ENCODE measurements around the gene LDHAL6A. TPM values are rescaled to one million over a fixed set of nuclear protein-coding genes. Genes with fewer than 3 reads are reported as not detected.
A peak's percentile ranks its signal among the peaks of the same experiment; 100 is the strongest.
"Not testable (repeated sequence)": the region's sequence is repeated elsewhere in the genome, so short reads cannot be mapped to it uniquely, and the experiment has no call there.

The LDHAL6A gene
- total RNA-seq (2021) (not detected in 3 replicates), Bru-seq, nascent RNA (percentile 2 among the genes with signal in this experiment)
- long read RNA-seq, experiment 1, result 0 reads
- long read RNA-seq, experiment 2, result 0 reads
- long read RNA-seq, experiment 3, result 0 reads

GRCh38 chr11:18455686-18456372 lies at the start of gene LDHAL6A:
TSS of gene LDHAL6A (plus strand) at chr11:18455856. CDS start at chr11:18456681, 825 bp downstream.
- Mint-ChIP-seq H3K4me1 (no peaks in the 10 kb centered on the region), H3K4me3 (no peak within 1 kb of the TSS), H3K27me3 (ENCODE audit: low read depth) (peaks cover 13% of the 10 kb centered on the region), H3K36me3 (no peaks in the 10 kb centered on the region), H3K27ac (no peak within 1 kb of the TSS), H3K9me3 (no peaks in the 10 kb centered on the region)
- ChIA-PET CTCF (interaction anchor here (0.6 to 0.8 kb wide), 3 partner anchors 70 to 340 kb away, joined by 3 to 4 read pairs (median 3); no protein-coding TSS in a partner anchor), POLR2A (interaction anchor here (0.5 kb wide), 1 partner anchor 99 kb away, joined by 4 read pairs; no protein-coding TSS in a partner anchor)
- ATAC-seq, result peak; percentile 77
- TF ChIP-seq, protein P1, sequence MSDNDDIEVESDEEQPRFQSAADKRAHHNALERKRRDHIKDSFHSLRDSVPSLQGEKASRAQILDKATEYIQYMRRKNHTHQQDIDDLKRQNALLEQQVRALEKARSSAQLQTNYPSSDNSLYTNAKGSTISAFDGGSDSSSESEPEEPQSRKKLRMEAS (CRISPR knock-in tag; IDR thresholded peaks at IDR 0.05), result peak; percentile 34; the same call in 1 of the 2 replicates
- TF ChIP-seq, protein P2, sequence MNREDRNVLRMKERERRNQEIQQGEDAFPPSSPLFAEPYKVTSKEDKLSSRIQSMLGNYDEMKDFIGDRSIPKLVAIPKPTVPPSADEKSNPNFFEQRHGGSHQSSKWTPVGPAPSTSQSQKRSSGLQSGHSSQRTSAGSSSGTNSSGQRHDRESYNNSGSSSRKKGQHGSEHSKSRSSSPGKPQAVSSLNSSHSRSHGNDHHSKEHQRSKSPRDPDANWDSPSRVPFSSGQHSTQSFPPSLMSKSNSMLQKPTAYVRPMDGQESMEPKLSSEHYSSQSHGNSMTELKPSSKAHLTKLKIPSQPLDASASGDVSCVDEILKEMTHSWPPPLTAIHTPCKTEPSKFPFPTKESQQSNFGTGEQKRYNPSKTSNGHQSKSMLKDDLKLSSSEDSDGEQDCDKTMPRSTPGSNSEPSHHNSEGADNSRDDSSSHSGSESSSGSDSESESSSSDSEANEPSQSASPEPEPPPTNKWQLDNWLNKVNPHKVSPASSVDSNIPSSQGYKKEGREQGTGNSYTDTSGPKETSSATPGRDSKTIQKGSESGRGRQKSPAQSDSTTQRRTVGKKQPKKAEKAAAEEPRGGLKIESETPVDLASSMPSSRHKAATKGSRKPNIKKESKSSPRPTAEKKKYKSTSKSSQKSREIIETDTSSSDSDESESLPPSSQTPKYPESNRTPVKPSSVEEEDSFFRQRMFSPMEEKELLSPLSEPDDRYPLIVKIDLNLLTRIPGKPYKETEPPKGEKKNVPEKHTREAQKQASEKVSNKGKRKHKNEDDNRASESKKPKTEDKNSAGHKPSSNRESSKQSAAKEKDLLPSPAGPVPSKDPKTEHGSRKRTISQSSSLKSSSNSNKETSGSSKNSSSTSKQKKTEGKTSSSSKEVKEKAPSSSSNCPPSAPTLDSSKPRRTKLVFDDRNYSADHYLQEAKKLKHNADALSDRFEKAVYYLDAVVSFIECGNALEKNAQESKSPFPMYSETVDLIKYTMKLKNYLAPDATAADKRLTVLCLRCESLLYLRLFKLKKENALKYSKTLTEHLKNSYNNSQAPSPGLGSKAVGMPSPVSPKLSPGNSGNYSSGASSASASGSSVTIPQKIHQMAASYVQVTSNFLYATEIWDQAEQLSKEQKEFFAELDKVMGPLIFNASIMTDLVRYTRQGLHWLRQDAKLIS (CRISPR knock-in tag; IDR thresholded peaks at IDR 0.05; ENCODE audit: borderline replicate concordance), result no peak
- TF ChIP-seq TP53 (CRISPR knock-in tag; IDR thresholded peaks at IDR 0.05) (0 out of 2 replicates have a peak, but pooled peaks have one; percentile 31), ZNF317 (CRISPR knock-in tag; IDR thresholded peaks at IDR 0.05; ENCODE audit: borderline replicate concordance, low read depth) (0 out of 2 replicates have a peak, but pooled peaks have one; percentile 24)
- peak; percentile 20 for DNase-seq (ENCODE audit: low spot score)

GRCh38 chr11:18407400-18407799 lies 48.3 kb upstream of the LDHAL6A start:
- Mint-ChIP-seq H3K27me3 (ENCODE audit: low read depth) (peaks cover 13% of the 10 kb centered on the region), H3K36me3 (peaks cover 38% of the 10 kb centered on the region)
- H3K27ac Mint-ChIP-seq; ATAC-seq; H3K9me3 Mint-ChIP-seq; H3K4me3 Mint-ChIP-seq; H3K4me1 Mint-ChIP-seq; CTCF ChIA-PET; DNase-seq (ENCODE audit: low spot score): not testable (repeated sequence)
- POLR2A ChIA-PET, result interaction anchor here (3.0 kb wide), 1 partner anchor 12 kb away, joined by 8 read pairs; the partner anchor contains the start of gene LDHA

GRCh38 chr11:18408558-18409291 lies 46.9 kb upstream of the LDHAL6A start:
- Mint-ChIP-seq H3K9me3 (no peaks in the 10 kb centered on the region), H3K4me1 (peaks cover 8% of the 10 kb centered on the region), H3K27me3 (ENCODE audit: low read depth) (peaks cover 26% of the 10 kb centered on the region), H3K4me3 (no peak overlapping the region), H3K27ac (peak overlapping the region; percentile 57; the same call in 1 of the 2 replicates), H3K36me3 (peaks cover 25% of the 10 kb centered on the region)
- no peak for ATAC-seq
- TF ChIP-seq SMAD4 (CRISPR knock-in tag; IDR thresholded peaks at IDR 0.05) (no peak), ZMAT4 (CRISPR knock-in tag; IDR thresholded peaks at IDR 0.05) (peak; percentile 62; the same call in 1 of the 2 replicates), NFE2L1 (CRISPR knock-in tag; IDR thresholded peaks at IDR 0.05) (no peak)
- DNase-seq (ENCODE audit: low spot score), result no peak
- CTCF ChIA-PET, result interaction anchor here (0.6 kb wide), 1 partner anchor 11 kb away, joined by 4 read pairs; no protein-coding TSS in a partner anchor
- POLR2A ChIA-PET, result interaction anchor here (0.6 to 3.0 kb wide), 3 partner anchors 12 to 95 kb away, joined by 3 to 8 read pairs (median 6); partner anchors contain the start of gene LDHA

DNA sequence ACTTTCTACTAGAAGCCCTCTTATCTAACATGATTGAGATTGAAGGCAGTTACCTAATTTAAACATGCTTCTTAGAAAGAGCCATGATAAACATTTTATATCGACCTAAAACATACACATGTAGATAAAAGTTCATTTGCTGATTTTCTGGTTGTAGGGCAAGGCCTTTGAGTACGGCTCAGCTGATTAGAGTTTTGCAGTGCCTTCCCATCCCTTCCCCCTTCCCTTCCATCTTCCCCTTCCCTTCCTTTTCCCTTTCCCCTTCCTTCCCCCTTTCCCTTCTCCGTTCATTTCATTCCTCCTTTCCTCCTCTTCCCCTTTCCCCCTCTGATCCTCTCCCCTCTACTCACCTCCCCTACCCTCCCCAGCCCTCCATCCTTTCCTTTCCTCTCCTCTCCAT lies 39.2 kb upstream of the LDHAL6A start:
- ATAC-seq, result no peak
- ChIA-PET CTCF (no interaction called here), POLR2A (no interaction called here)
- H3K4me1 Mint-ChIP-seq, result peaks cover 8% of the 10 kb centered on the region
- H3K9me3 Mint-ChIP-seq, result no peaks in the 10 kb centered on the region
- H3K27me3 Mint-ChIP-seq (ENCODE audit: low read depth), result peaks cover 28% of the 10 kb centered on the region
- no peak overlapping the region for H3K27ac Mint-ChIP-seq
- no peaks in the 10 kb centered on the region for H3K36me3 Mint-ChIP-seq
- no peak for DNase-seq (ENCODE audit: low spot score)
- TF ChIP-seq RORB (CRISPR knock-in tag; IDR thresholded peaks at IDR 0.05), result no peak
- no peak overlapping the region for H3K4me3 Mint-ChIP-seq

All from WTC11 (cell line).